Stimulated activated CD4-positive, alpha-beta T cell treated with anti-CD3 and anti-CD28 coated beads, Interleukin-12 subunit alpha, Interleukin-12 subunit beta, amount 100 ng/mL, for 24 hours (primary cell): ENCODE results near the gene ARHGDIB.

ENCODE experiments used
- DNase-seq, 2 experiments: peaks; one replicate each; pipeline ENCODE4 v3.0.0-alpha.2; 2020; ENCODE audit warnings: low read depth in 2 of 2

ARHGDIB gene

DNA sequence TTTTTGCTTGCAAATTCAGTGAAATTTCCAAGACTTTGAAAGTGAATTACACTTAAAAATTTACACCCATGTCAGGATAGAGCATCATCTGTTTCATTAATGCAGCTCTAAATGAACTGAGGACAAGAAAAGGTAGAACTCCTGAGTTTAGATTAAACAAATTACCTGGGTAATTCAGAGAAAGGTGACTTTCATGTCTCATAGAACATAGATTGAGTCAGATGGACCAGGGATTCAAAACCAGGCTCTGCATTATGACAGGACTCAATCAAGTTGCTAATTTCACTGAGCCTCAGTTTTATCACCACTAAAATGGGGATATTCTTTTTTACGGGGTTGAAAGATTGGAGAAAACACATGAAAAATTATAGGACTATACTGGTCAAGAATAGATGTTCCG is 4.5 kb downstream of the ARHGDIB start:
- DNase-seq: no peak

GRCh38 chr12:14956024-14956891 is 5.1 kb downstream of the ARHGDIB start:
- DNase-seq: peak in 1 of 2 experiments; percentile 31

GRCh38 chr12:14954269-14954668 is 7.1 kb downstream of the ARHGDIB start:
- DNase-seq: no peak

GRCh38 chr12:14953752-14954151 is 7.6 kb downstream of the ARHGDIB start:
- no peak for DNase-seq

GRCh38 chr12:14952299-14952921 is 9.0 kb downstream of the ARHGDIB start:
- DNase-seq: no peak

DNA sequence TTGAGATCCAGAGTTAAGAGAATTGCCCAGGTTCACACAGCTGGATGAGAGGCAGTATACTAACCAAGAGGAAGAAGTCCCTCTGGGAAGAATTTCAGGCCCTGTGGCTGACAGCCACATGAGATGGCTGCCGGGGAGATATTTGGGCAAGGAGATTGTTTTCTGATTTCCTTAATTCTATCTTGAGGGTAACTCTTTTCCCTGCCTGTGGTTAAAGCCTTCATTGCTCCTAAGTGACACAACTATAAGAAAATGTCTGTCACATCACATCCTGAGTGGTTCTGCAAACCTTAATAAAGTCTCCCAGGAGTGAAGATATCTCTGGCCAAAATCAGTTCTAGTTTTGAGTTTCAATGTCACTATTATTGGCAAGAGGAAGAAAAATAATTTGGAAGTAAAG is 9.6 kb downstream of the ARHGDIB start:
- DNase-seq: no peak

DNA sequence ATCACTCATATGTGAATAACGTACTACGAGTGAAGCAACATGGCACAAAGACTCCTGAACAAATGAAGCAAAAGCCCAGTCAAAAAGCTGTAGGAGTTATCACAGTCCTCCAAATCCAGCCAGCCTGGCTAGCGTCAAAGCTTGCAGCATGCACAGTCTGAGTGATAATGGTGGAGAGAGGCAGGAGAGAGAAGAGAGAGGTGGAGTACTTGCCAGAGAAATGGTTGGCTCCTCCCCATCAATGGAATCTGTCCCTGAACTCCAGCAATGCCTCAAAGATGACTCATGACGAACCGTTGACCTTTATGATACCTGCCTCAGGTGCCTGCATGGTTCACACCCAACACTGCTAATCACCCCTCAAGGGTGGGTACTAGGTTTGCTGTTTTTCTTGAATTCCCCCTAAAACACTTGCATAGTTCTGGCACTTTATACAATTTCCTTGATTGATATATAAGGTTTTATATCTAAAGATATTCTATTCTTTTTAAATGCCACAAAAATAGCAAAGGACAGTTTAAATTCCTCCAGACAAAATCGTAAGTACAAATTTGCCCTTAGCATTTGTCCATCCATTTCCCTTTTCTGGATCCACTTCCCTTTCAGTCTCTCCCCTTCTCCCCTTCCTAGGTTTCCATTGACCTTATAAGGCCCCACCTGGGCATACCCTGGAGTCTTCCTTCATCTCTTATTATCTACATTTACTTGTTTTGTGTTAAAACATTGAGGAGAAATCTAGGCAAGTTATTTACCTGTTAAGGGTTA is 10.2 kb downstream of the ARHGDIB start:
- DNase-seq: no peak

- no peak for DNase-seq
These were observed 11.0 kb downstream of the ARHGDIB start for GRCh38 chr12:14950421-14950820.

GRCh38 chr12:14949631-14950030 is 11.8 kb downstream of the ARHGDIB start:
- no peak for DNase-seq

GRCh38 chr12:14948672-14949071 is 12.7 kb downstream of the ARHGDIB start:
- no peak for DNase-seq

DNA sequence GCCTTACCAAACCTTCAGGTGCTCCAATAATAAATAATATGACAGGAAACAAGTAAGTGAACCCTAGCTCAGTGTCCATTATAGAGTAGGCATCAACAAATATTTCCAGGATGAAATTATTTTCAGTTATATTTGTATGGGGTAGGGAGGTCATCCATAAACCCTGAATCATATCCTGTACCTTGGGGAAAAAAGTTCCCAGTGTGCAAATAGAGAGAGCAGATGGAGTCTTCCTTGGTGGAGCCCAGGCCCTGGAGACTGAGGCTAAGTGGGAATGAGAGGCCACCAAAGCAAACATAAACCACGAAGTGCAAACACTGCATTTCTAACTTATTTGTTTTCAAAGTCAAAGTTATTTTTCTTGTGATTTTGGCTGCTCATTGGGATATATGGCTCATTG is 14.5 kb downstream of the ARHGDIB start:
- no peak for DNase-seq

DNA sequence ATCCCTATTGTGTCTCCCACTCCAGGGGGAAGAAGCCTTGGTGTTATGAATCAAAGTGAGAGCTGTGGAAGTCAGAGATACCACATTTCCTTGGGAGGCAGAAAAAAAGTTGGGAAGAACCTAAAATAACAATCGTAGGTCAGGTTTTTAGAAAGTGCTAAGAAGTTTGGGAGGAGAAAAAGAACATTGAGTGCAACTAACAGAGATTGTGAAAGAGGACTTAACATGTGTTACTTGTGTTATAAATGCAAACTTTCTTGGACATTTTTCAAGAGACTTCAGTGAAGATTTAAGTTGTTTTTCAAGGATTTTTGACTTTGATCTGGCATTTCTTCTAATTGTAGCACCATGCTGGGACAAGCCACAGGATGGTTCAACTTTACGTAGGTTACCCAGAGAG is 15.2 kb downstream of the ARHGDIB start:
- DNase-seq: no peak

- no peak for DNase-seq
These were observed 19.0 kb downstream of the ARHGDIB start for GRCh38 chr12:14942196-14942931.

DNA sequence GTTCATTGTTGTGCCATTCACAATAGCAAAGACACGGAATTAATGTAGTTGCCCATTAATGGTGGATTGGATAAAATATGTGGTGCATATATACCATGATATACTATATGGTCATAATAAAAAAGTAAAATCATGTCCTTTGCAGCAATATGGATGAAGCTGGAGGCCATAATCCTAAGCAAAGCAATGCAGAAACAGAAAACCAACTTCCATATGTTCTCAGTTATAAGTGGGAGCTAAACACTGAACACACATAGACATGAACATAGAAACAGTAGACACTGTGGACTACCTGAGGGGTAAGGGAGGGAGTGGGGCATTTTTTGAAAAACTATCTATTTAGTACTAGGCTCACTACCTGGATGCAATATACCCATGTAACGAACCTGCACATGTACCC is 20.0 kb downstream of the ARHGDIB start:
- DNase-seq: no peak

GRCh38 chr12:14938301-14938700 is 23.1 kb downstream of the ARHGDIB start, which contains the start of gene ERP27:
TSS of gene ERP27 (minus strand) at chr12:14938537. CDS start at chr12:14938508, 29 bp downstream.
- DNase-seq: no peak

DNA sequence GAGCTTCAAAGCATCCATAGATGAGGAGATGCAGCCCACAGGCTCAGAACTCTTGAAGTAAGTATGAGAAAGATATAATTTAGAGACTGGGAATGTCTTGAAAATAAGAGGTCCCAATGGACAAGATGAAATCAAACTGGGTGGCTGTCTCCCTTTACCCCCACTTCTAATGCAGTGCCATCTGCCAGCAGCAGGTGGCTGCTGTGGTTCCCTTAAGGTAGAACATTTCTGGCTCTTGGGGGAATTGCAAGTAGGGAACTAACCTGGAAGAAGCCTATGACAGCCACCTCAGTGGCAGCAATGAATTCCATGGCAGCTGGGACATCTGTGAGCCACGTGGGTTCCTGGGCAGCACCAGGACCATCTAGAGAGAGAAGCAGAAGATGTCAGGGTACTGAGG is 23.7 kb downstream of the ARHGDIB start:
- DNase-seq: no peak

DNA sequence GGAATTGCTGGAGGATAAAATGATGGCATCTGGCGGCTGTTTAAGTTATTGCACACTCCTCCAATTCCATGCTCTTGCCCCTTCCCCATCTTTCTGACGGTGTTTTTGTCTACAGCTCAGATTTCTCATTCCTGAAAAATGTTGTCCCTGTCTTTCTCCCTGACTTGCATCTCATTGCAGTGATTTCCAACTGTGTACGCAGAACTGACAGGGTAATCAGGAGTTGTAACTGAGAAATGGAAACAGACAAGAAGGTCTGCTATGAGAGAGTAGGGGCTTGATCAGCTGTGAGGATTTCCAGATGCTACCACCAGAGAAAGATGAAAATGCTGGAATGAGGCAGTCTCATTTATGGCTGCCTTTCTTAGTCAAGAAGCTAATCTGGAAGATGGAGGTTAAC is 24.4 kb downstream of the ARHGDIB start:
- no peak for DNase-seq

GRCh38 chr12:14936224-14936861 is 25.1 kb downstream of the ARHGDIB start:
- DNase-seq: no peak

- no peak for DNase-seq
These were observed 26.4 kb downstream of the ARHGDIB start for GRCh38 chr12:14935031-14935430.

- DNase-seq: no peak
These were observed 26.9 kb downstream of the ARHGDIB start for GRCh38 chr12:14934511-14934910.
